Adipocyte (in vitro differentiated cells): Measurements from ENCODE around the gene PRKCA.

ENCODE experiments used
- DNase-seq: peaks from one replicate; pipeline ENCODE4 v3.0.0-alpha.2; 2015; ENCODE audit warnings: low read depth
- H3K27me3 ChIP-seq: replicated peaks from 2 replicates; pipeline ENCODE4 v1.7.0; 2013; ENCODE audit warnings: mild to moderate bottlenecking, low read length, moderate library complexity; ENCODE audit not compliant: control insufficient read depth, insufficient read depth
- H3K36me3 ChIP-seq: 2 replicates; pipeline ENCODE4 v1.7.0; 2013; ENCODE audit warnings: low read length, mild to moderate bottlenecking, moderate library complexity; ENCODE audit not compliant: control insufficient read depth, insufficient read depth, severe bottlenecking
- H3K4me1 ChIP-seq: 2 replicates; pipeline ENCODE4 v1.7.0; 2013; ENCODE audit warnings: mild to moderate bottlenecking, low read length, moderate library complexity; ENCODE audit not compliant: control insufficient read depth, insufficient read depth
- H3K4me3 ChIP-seq: 2 replicates; pipeline ENCODE4 v1.7.0; 2013; ENCODE audit warnings: mild to moderate bottlenecking, low read length, moderate library complexity
- H3K9ac ChIP-seq: 2 replicates; pipeline ENCODE4 v1.7.0; 2013; ENCODE audit warnings: mild to moderate bottlenecking, low read length, moderate library complexity
- H3K9me3 ChIP-seq: 2 replicates; pipeline ENCODE4 v1.7.0; 2013; ENCODE audit warnings: mild to moderate bottlenecking, low read length, moderate library complexity; ENCODE audit not compliant: control insufficient read depth

PRKCA gene

DNA sequence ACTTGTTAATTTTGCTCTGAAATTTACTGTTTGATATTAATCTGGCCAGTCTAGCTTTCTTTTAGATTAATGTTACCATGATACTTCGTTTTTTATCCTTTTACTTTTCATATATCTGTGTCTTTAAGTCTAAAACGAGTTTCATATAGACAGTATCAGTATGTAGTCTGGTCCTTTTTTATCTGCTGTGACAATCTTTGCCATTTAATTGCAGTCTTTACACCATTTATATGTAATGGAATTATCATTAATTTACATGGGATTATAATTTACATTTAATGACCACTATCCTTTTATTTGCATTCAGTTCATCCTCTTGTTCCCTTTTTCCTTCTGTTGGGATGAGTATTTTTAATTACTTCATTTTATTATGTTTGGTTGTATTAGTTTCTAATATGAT, 243.5 kb downstream of the PRKCA start:
- peaks cover 12% of the 10 kb centered on the region for H3K9me3 ChIP-seq
- no peak overlapping the region for H3K4me3 ChIP-seq
- no peak for DNase-seq
- no peaks in the 10 kb centered on the region for H3K27me3 ChIP-seq
- H3K4me1 ChIP-seq, result peaks cover 54% of the 10 kb centered on the region
- H3K36me3 ChIP-seq, result no peaks in the 10 kb centered on the region
- H3K9ac ChIP-seq, result no peak overlapping the region

DNA sequence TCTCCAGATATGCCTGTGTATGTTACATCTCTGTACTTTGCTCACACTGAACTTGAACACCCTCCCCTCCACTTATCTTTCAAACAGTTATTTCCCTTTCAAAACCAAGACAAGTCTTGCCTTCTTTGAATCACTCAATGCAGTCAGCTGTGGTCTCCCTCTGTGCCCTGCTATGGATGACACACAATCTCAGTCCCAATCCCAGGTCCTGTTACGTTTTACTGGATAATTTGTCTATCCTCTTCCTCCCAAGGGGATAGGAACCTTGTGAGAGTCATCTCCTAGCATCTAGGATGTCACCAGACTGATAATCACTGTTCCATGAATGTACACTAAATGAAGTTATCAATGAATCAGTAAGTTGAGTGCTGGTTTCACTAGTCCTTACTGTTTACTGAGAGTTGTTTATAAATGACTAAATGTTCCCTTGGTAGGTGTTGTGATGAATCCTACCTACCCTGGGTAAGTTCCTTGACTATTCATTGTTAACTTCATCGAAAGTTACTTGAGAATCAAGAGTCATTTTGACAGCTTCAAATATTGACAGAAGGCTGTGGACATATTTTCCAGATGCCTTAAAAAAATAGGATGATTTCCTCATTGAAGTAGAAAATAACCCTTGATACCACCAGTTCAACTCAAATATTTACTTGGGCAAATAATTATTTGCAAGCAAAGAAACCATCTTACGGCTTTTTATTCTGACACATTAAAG, 244.9 kb downstream of the PRKCA start:
- no peak overlapping the region for H3K4me3 ChIP-seq
- peaks cover 12% of the 10 kb centered on the region for H3K9me3 ChIP-seq
- no peaks in the 10 kb centered on the region for H3K27me3 ChIP-seq
- no peak for DNase-seq
- H3K36me3 ChIP-seq, result no peaks in the 10 kb centered on the region
- no peak overlapping the region for H3K9ac ChIP-seq
- H3K4me1 ChIP-seq, result peaks cover 42% of the 10 kb centered on the region

DNA sequence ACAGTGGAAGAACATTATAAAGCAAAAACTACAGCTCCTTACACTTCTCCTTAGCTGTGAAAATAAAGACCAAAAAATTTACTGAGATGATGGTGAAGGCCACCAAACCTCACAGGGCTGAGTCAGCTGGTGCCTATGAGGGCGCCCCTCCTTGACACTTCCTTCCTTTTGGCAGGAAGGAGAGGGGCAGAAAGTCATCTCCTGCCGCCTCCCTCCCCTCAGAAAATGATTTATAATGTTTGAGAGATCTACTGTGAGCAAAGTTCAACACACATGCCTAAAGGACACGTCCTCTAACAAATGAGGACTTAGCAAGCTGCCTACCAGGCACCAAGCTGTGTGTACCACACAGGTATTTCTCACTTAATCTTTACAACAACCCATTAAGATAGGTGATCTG, 245.7 kb downstream of the PRKCA start:
- Histone ChIP-seq H3K4me3 (no peak overlapping the region), H3K9ac (peak overlapping the region; percentile 11), H3K9me3 (peaks cover 12% of the 10 kb centered on the region), H3K4me1 (peaks cover 33% of the 10 kb centered on the region), H3K36me3 (no peaks in the 10 kb centered on the region), H3K27me3 (no peaks in the 10 kb centered on the region)
- DNase-seq, result no peak

GRCh38 chr17:66548659-66549310, 246.4 kb downstream of the PRKCA start:
- H3K36me3 ChIP-seq, result no peaks in the 10 kb centered on the region
- no peak overlapping the region for H3K4me3 ChIP-seq
- H3K9ac ChIP-seq, result no peak overlapping the region
- peaks cover 27% of the 10 kb centered on the region for H3K4me1 ChIP-seq
- no peaks in the 10 kb centered on the region for H3K27me3 ChIP-seq
- peaks cover 12% of the 10 kb centered on the region for H3K9me3 ChIP-seq
- DNase-seq, result no peak

- peaks cover 24% of the 10 kb centered on the region for H3K4me1 ChIP-seq
- peaks cover 12% of the 10 kb centered on the region for H3K9me3 ChIP-seq
- H3K27me3 ChIP-seq, result no peaks in the 10 kb centered on the region
- H3K36me3 ChIP-seq, result no peaks in the 10 kb centered on the region
- no peak overlapping the region for H3K9ac ChIP-seq
- H3K4me3 ChIP-seq, result no peak overlapping the region
- peak; percentile 75 for DNase-seq
Observed at GRCh38 chr17:66549311-66549704, 246.9 kb downstream of the PRKCA start.

DNA sequence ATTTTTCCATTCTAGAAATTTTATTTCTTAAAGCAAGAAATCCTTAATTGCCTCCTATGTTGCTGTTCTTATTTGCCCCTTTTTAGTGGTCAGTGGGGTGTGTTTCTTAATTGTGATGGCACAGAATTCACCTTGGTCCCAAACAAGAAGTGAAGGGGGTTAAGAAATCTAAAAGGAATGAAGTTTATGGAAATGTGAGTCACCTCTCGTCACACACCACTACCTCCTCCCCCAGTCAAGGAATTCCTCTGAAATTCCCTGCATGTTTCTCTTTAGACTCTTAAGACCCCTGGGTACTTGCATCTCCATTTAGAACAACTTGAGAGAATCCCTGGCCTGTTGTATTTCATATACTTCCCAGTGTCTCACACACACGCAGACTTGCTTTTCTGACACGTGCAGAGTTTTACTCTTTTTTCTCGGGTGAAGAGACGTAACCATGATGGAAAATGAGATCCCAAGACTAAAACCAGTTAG, 247.4 kb downstream of the PRKCA start:
- Histone ChIP-seq H3K4me1 (peaks cover 24% of the 10 kb centered on the region), H3K9ac (no peak overlapping the region), H3K4me3 (no peak overlapping the region), H3K36me3 (no peaks in the 10 kb centered on the region), H3K9me3 (peaks cover 12% of the 10 kb centered on the region), H3K27me3 (no peaks in the 10 kb centered on the region)
- DNase-seq, result peak; percentile 81

DNA sequence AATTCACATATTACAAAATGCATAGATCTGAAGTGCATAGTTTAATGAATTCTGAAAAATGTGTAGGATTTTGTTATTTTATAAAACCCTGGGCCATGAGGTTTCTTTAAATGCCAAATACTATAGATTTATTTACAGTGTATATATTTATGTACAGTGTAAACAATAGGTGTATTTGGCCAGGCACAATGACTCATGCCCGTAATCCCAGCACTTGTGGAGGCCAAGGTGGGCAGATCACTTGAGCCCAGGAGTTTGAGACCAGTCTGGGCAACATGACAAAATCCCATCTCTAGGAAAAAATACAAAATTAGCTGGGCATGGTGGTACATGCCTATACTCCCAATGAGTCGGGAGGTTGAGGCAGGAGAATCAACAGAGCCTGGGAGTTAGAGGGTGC, 249.4 kb downstream of the PRKCA start:
- DNase-seq, result no peak
- H3K9me3 ChIP-seq, result no peaks in the 10 kb centered on the region
- no peak overlapping the region for H3K4me3 ChIP-seq
- H3K36me3 ChIP-seq, result no peaks in the 10 kb centered on the region
- peaks cover 24% of the 10 kb centered on the region for H3K4me1 ChIP-seq
- H3K9ac ChIP-seq, result no peak overlapping the region
- no peaks in the 10 kb centered on the region for H3K27me3 ChIP-seq

GRCh38 chr17:66552371-66552770, 250.0 kb downstream of the PRKCA start:
- no peak for DNase-seq
- Histone ChIP-seq H3K27me3 (no peaks in the 10 kb centered on the region), H3K36me3 (no peaks in the 10 kb centered on the region), H3K4me3 (no peak overlapping the region), H3K9me3 (no peaks in the 10 kb centered on the region), H3K9ac (no peak overlapping the region), H3K4me1 (peaks cover 24% of the 10 kb centered on the region)

DNA sequence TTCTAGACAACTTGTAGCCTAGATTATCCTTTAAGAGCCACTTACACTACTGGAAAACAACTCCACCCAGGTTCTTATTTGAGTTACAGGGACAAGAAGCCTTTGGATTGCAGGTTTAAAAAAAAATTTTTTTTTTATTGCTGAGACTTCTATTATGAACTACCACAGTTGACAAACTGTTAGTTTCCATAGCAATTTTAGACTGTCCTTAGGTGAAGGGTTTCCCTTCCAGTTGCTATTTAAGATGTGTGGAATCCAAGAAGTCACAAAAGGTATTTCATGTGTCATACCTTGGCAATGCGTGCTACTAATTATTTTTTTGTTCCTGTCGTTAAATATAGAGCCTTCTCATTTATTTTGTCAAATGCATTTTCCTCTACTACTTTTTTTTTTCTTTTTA, 253.2 kb downstream of the PRKCA start:
- H3K27me3 ChIP-seq, result no peaks in the 10 kb centered on the region
- no peaks in the 10 kb centered on the region for H3K4me1 ChIP-seq
- no peaks in the 10 kb centered on the region for H3K36me3 ChIP-seq
- H3K9me3 ChIP-seq, result no peaks in the 10 kb centered on the region
- no peak for DNase-seq
- no peak overlapping the region for H3K4me3 ChIP-seq
- no peak overlapping the region for H3K9ac ChIP-seq

GRCh38 chr17:66557200-66557599, 254.8 kb downstream of the PRKCA start:
- Histone ChIP-seq H3K9ac (no peak overlapping the region), H3K9me3 (peaks cover 3% of the 10 kb centered on the region), H3K36me3 (no peaks in the 10 kb centered on the region), H3K4me3 (no peak overlapping the region), H3K27me3 (no peaks in the 10 kb centered on the region), H3K4me1 (no peaks in the 10 kb centered on the region)
- no peak for DNase-seq

- Histone ChIP-seq H3K9me3 (peaks cover 3% of the 10 kb centered on the region), H3K4me3 (no peak overlapping the region), H3K9ac (no peak overlapping the region), H3K36me3 (no peaks in the 10 kb centered on the region), H3K27me3 (no peaks in the 10 kb centered on the region), H3K4me1 (no peaks in the 10 kb centered on the region)
- DNase-seq, result no peak
Observed at GRCh38 chr17:66557886-66558285, 255.5 kb downstream of the PRKCA start.
